HEK293 (cell line): ENCODE measurements around the gene FMN1.

Experiments
- CTCF ChIP-seq: fragments of 450-650 bp; formaldehyde crosslinking; IDR thresholded peaks from 2 replicates; pipeline ENCODE4 v1.5.1; 2016; ENCODE audit warnings: missing biosample characterization, missing genetic modification characterization
- HOXD13 ChIP-seq: sonication (generic); formaldehyde crosslinking; IDR thresholded peaks from 2 replicates; pipeline ENCODE4 v1.8.0; 2022; ENCODE audit warnings: missing genetic modification reagents, borderline replicate concordance
- MZF1 ChIP-seq: fragments of 450-650 bp; formaldehyde crosslinking; IDR thresholded peaks from 2 replicates; pipeline ENCODE4 v1.5.1; 2017; ENCODE audit warnings: missing biosample characterization, missing genetic modification characterization, borderline replicate concordance
- YY1 ChIP-seq: fragments of 450-650 bp; formaldehyde crosslinking; IDR thresholded peaks from 2 replicates; pipeline ENCODE4 v1.5.1; 2018; ENCODE audit warnings: missing biosample characterization, missing genetic modification characterization
- ZFP69B ChIP-seq: fragments of 450-650 bp; formaldehyde crosslinking; IDR thresholded peaks from 2 replicates; pipeline ENCODE4 v1.5.1; 2016; ENCODE audit warnings: missing biosample characterization, missing genetic modification characterization
- ZNF114 ChIP-seq: fragments of 450-650 bp; formaldehyde crosslinking; IDR thresholded peaks from 2 replicates; pipeline ENCODE4 v1.5.0; 2017; ENCODE audit warnings: missing biosample characterization, missing genetic modification characterization
- ZNF391 ChIP-seq: fragments of 450-650 bp; formaldehyde crosslinking; IDR thresholded peaks from 2 replicates; pipeline ENCODE4 v1.5.1; 2016; ENCODE audit warnings: low read depth, missing biosample characterization, missing genetic modification characterization, borderline replicate concordance
- ZNF398 ChIP-seq: fragments of 450-650 bp; formaldehyde crosslinking; IDR thresholded peaks from 2 replicates; pipeline ENCODE4 v1.5.1; 2017; ENCODE audit warnings: missing biosample characterization, missing genetic modification characterization
- ZNF660 ChIP-seq: fragments of 450-650 bp; IDR thresholded peaks from 2 replicates; pipeline ENCODE4 v1.5.1; 2018; ENCODE audit warnings: missing biosample characterization, mild to moderate bottlenecking, missing genetic modification characterization
- ZNF768 ChIP-seq: fragments of 450-650 bp; formaldehyde crosslinking; IDR thresholded peaks from 2 replicates; pipeline ENCODE4 v1.5.1; 2018; ENCODE audit warnings: missing biosample characterization, mild to moderate bottlenecking, missing genetic modification characterization
- TF ChIP-seq, protein P1 (sequence below): fragments of 450-650 bp; formaldehyde crosslinking; IDR thresholded peaks from 2 replicates; pipeline ENCODE4 v1.5.1; 2016; ENCODE audit warnings: missing biosample characterization, missing genetic modification characterization
- TF ChIP-seq, protein P2 (sequence below): fragments of 450-650 bp; IDR thresholded peaks from 2 replicates; pipeline ENCODE4 v1.5.1; 2018; ENCODE audit warnings: missing biosample characterization, missing genetic modification characterization

DNA sequence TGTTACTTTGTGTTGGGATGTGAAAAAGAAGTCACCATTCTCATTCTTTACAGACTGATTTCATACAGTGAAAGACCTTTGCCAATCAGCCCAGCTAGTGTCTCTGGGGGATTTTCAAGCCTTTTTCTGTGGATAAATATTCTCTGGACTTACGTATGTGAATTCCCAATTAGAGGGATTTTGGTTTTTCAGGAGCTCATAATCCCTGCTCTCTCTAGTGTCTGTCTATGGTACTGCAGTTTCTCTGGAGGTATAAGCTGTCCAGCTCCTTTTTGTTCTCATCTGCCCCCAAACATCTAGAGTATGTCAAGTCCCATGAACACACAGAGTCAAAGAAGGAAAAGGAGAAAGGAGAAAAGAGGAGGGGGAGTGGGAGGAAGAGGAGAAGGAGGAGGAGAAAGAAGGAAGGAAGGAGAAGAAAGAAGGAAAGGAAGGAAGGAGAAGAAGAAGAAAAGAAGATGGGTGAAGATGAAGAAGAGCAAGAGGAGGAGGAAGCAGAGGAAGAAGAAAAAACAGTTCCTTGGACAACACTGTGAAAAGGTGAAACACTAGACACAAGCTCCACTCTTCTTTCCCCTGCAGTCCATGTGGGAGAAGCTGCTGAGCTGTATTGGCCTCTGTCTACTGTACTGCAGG lies 258.1 kb downstream of the FMN1 start:
- TF ChIP-seq CTCF (tag by site-specific recombination) (no peak), HOXD13 (no peak), MZF1 (tag by site-specific recombination) (no peak), ZNF768 (no peak), YY1 (no peak), ZNF398 (tag by site-specific recombination) (no peak), ZNF114 (tag by site-specific recombination) (no peak), ZFP69B (tag by site-specific recombination) (no peak), ZNF660 (tag by site-specific recombination) (no peak), ZNF391 (tag by site-specific recombination) (no peak)
- TF ChIP-seq, protein P1, sequence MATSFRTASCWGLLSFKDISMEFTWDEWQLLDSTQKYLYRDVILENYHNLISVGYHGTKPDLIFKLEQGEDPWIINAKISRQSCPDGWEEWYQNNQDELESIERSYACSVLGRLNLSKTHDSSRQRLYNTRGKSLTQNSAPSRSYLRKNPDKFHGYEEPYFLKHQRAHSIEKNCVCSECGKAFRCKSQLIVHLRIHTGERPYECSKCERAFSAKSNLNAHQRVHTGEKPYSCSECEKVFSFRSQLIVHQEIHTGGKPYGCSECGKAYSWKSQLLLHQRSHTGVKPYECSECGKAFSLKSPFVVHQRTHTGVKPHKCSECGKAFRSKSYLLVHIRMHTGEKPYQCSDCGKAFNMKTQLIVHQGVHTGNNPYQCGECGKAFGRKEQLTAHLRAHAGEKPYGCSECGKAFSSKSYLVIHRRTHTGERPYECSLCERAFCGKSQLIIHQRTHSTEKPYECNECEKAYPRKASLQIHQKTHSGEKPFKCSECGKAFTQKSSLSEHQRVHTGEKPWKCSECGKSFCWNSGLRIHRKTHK (tag by site-specific recombination) = no peak
- TF ChIP-seq, protein P2, sequence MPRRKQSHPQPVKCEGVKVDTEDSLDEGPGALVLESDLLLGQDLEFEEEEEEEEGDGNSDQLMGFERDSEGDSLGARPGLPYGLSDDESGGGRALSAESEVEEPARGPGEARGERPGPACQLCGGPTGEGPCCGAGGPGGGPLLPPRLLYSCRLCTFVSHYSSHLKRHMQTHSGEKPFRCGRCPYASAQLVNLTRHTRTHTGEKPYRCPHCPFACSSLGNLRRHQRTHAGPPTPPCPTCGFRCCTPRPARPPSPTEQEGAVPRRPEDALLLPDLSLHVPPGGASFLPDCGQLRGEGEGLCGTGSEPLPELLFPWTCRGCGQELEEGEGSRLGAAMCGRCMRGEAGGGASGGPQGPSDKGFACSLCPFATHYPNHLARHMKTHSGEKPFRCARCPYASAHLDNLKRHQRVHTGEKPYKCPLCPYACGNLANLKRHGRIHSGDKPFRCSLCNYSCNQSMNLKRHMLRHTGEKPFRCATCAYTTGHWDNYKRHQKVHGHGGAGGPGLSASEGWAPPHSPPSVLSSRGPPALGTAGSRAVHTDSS = peak; percentile 30; the same call in 1 of the 2 replicates
